GM10847 (cell line): ENCODE results near the gene MORN3.

Source experiments
- POLR2A ChIP-seq: IDR thresholded peaks from 2 replicates; pipeline ENCODE4 v1.6.1; 2011; ENCODE audit not compliant: insufficient read length; ENCODE audit errors: extremely low read depth

MORN3 gene

DNA sequence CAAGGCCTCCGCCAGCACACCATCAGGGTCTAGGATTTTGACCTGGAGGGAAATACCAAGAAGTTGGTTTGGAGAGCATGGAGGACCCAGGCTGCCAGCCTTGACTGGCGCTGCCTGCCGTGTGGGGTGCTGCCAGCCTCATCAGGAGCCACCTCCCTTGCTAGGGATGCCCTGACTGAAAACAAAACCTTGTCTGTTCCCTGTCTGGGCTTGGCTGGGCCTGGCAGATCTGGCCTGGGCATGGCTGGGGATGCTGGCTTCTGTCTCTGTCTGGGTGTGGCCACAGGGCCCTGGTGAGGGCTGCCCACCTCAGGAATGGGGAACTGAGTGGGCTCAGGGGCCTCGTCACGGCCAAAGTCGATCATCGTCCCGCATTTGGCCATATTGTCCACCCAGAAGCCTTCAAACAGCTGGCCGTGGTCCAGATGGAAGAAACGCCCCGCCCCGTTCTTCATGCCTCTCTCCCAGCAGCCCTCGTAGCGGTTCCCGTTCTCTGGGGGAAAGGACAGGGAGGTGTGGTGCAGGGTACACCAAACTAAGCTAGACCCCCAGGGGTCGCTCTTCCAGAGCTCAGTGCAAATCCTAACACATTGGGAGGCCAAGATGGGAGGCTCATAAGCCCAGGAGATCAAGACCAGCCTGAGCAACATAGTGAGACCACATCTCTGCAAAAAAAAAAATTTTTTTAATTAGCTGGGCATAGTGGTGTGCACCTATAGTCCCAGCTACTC, 16.5 kb downstream of the MORN3 start:
- no peak for TF ChIP-seq POLR2A

DNA sequence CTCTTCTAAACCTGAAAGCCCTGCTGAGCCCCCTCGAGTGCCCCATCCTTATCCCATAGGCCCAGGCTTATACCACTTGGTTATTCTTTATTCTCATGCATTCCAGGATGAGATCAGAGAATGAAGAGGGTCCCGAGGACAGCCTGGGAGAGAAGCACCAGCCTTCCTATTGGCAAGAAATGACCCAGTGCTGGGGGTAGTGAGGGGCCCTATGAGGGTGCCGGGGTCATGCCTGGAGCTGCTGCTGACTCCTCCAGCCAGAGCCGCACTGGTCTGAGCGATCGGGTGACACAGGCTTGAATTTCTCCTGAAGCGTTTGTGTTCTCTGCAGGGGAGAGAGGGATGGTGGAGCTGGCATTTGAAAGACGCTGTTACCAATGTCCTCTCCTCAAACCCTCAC, 18.1 kb downstream of the MORN3 start:
- TF ChIP-seq POLR2A: no peak

GRCh38 chr12:121649819-121650353, 19.6 kb downstream of the MORN3 start:
- no peak for TF ChIP-seq POLR2A

DNA sequence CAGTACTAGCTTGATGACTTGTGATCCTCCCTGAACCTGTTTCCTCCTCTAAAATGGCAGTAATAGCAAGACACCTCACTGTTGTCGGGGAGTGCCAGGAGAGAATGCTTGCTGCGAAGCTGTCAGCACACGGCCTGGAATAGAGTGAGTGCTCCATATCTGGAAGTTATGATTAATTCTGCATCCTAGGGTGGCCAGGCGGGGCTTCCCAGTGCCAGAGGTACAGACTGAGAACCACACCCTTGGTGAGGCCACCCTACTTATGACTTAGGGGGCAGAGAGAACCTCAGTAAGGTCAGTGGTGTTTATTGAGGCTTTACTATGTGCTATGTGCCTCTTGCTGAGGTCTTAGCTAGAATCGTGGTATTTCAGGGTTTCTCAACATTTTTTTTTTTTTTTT, 20.1 kb downstream of the MORN3 start:
- no peak for TF ChIP-seq POLR2A

GRCh38 chr12:121648458-121649028, 20.9 kb downstream of the MORN3 start:
- no peak for TF ChIP-seq POLR2A

GRCh38 chr12:121641343-121641630, 28.2 kb downstream of the MORN3 start:
- no peak for TF ChIP-seq POLR2A

DNA sequence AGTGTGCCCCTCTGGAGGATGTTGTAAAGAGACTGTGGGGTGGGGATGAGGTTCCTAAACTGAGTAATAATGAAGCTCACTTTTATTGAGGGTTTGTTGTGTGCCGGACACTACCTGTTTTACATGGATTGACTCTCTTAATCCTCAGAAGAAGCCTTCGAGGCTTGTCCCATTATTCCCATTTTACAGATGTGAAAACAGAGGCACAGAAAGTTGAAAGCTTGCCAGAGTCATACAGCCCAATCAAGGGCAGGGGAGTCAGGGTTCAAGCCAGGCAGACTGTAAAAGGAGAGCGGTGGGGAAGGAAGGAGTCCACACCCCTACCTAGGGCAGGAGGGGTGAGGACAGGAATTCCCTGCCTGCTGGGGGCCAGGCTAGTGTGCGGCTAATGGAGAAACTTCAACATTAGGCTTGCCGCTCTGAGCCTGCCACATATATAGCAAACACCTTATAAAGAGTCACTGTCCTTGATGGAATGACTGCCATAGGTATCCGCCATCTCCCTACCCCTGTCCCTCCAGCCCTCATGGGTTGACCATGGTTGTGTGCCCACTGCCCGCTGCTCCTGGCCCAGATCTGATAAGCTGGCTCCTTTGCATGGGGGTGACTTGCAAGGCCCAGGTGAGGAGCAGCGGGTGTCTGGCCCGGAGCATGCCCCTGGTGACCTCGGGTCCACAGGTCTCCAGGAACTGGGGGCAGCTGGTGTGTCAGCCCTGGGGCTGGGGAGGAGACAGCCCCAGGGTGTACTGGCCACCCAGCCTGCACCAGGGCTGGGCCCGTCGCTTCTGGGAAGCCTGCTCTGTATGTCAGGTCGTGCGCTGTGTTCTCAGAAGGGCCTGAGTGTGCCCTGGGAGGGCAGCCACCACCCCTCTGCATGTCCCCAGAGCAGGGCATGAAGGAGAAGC, 30.9 kb downstream of the MORN3 start:
- TF ChIP-seq POLR2A: no peak

DNA sequence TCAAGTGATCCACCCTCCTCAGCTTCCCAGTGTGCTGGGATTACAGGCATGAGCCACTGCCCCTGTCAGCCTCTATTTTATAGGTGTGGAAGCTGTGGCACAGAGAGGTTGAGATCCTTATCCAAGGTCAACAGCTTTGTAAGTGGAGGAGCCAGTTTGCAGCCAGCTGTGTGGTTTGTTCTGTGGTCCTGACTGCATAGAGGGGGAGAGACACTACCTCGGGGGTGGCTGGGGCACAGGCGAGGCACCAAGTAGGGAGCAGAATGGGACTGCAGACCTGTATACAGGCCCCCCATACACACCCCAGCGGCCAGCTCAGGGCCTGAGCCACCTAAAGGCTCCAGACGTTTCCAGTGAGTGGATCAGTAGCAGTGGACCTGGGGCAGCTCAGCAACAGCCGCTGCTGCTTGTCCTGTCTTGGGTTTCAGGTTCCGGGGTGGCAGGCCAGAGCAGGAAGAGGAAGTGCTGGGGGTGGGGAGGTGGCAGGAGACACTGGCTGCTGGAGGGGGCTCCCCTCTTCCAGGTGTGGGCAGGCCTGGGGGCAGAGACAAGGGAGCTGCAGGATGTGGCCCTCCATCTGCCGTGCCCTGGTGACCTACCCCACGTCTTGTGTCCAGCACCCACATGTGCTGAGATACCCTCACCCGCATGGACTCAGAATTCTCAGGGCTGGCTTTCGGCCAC, 32.1 kb downstream of the MORN3 start:
- peak; percentile 25 for TF ChIP-seq POLR2A

GRCh38 chr12:121634836-121635235, 34.6 kb downstream of the MORN3 start:
- no peak for TF ChIP-seq POLR2A

DNA sequence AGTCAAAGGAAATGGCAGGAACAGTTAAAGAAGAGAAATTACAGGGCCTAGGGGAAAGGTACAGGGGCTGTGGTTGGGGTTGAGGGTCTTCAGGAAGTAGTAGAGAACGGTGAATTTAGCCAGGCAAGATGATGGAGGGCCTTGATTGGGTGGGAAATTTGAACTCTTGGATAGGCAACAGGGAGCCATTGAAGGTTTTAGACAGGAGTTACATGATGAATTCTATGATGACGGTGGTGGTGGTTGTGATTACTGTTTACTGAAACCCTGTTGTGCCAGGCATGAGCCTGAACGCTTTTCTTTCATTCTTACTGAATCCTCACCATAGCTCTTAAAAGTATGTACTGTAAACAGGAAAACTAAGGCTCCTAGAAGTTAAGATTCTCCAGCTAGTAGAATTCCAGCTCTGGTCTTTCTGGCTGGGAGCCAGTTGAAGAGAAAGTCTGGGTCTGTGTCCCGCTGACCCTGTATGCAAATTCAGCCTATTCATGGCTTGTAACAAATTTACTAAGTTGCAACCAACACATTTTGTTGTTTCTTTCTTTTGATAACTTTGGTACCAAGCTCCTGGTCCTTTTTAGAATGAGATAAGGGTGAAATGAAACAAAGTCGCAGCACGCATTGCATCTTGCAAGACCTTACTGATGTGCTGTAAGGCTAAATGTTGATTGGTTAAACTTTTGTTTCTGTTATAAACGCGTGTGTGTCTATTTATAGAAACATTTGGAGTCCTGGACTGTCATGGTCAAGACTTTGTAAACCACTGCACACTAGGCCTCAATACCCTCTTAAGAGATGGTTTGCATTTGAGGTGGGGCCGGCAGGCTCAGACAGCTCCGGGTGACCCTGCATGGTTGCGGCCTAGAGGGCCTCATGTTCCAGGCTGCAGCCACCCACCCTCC, 37.1 kb downstream of the MORN3 start:
- TF ChIP-seq POLR2A: no peak

GRCh38 chr12:121630791-121631355, 38.6 kb downstream of the MORN3 start:
- TF ChIP-seq POLR2A: no peak

GRCh38 chr12:121628536-121628935, 40.9 kb downstream of the MORN3 start:
- TF ChIP-seq POLR2A: no peak

GRCh38 chr12:121628037-121628436, 41.4 kb downstream of the MORN3 start:
- no peak for TF ChIP-seq POLR2A
